Loucy (cell line): Measurements from ENCODE around the gene SYMPK.

Experiments
- CTCF ChIP-seq: fragments of 200-600 bp; sonication (generic); conservative IDR thresholded peaks from 2 replicates; pipeline ENCODE4 v1.5.1; 2014; ENCODE audit warnings: mild to moderate bottlenecking, antibody characterized with exemption, low read length
- EZH2phosphoT487 ChIP-seq: fragments of 200-600 bp; IDR thresholded peaks from 2 replicates; pipeline ENCODE4 v1.6.1; 2018; ENCODE audit warnings: antibody characterized with exemption, mild to moderate bottlenecking, moderate library complexity, borderline replicate concordance

- no peak for TF ChIP-seq CTCF
- no peak for TF ChIP-seq EZH2phosphoT487
Observed at GRCh38 chr19:45876161-45876410, 13.1 kb upstream of the SYMPK start.
